GM18873 (cell line): Measurements from ENCODE around the gene PSMA2.
"Not testable (repeated sequence)": the region's sequence is repeated elsewhere in the genome, so short reads cannot be mapped to it uniquely, and the experiment has no call there.

Experiments used
- ATAC-seq: cut with Tn5 transposase; IDR thresholded peaks from one replicate; pipeline ENCODE4 v1.9.1; 2021; ENCODE audit warnings: mild to moderate bottlenecking, moderate library complexity, moderate number of reproducible peaks; ENCODE audit not compliant: unreplicated experiment, low FRiP score

The PSMA2 gene

GRCh38 chr7:42910306-42910705 lies 21.7 kb downstream of the PSMA2 start:
- no peak for ATAC-seq

GRCh38 chr7:42907316-42907715 lies 24.7 kb downstream of the PSMA2 start:
- no peak for ATAC-seq

- ATAC-seq, result no peak
These were observed 25.8 kb downstream of the PSMA2 start for GRCh38 chr7:42906181-42906580.

GRCh38 chr7:42902331-42902730 lies 29.6 kb downstream of the PSMA2 start:
- no peak for ATAC-seq

GRCh38 chr7:42900842-42901241 lies 31.1 kb downstream of the PSMA2 start:
- ATAC-seq, result no peak

- no peak for ATAC-seq
These were observed 38.4 kb downstream of the PSMA2 start for GRCh38 chr7:42893346-42894240.

GRCh38 chr7:42886893-42887505 lies 45.0 kb downstream of the PSMA2 start:
- no peak for ATAC-seq

GRCh38 chr7:42886129-42886528 lies 45.8 kb downstream of the PSMA2 start:
- ATAC-seq, result no peak

- not testable (repeated sequence) for ATAC-seq
These were observed 46.8 kb downstream of the PSMA2 start for GRCh38 chr7:42885183-42885582.

GRCh38 chr7:42883950-42884349 lies 48.0 kb downstream of the PSMA2 start:
- no peak for ATAC-seq

- ATAC-seq, result no peak
These were observed 51.6 kb downstream of the PSMA2 start for GRCh38 chr7:42880392-42880791.

GRCh38 chr7:42878303-42878702 lies 53.7 kb downstream of the PSMA2 start:
- no peak for ATAC-seq

GRCh38 chr7:42877862-42878261 lies 54.1 kb downstream of the PSMA2 start:
- ATAC-seq, result no peak

- no peak for ATAC-seq
These were observed 55.5 kb downstream of the PSMA2 start for GRCh38 chr7:42876182-42877068.

- ATAC-seq, result peak; percentile 93
These were observed 62.6 kb downstream of the PSMA2 start for GRCh38 chr7:42869131-42870020.

- ATAC-seq, result no peak
These were observed 63.5 kb downstream of the PSMA2 start for GRCh38 chr7:42868480-42868879.
